Thyroid gland (tissue), 4 donors: ENCODE data around the gene PLA2G6. TPM values are rescaled to one million over a fixed set of nuclear protein-coding genes. Genes with fewer than 3 reads are reported as not detected.

ENCODE experiments used
- DNase-seq, 2 donors: peaks; one replicate each; pipeline ENCODE4 v3.0.0-alpha.2; 2019
- H3K27ac ChIP-seq, 3 donors: fragments of 200-600 bp; sonication (generic); 1 replicate in 2 of 3; 2 replicates in 1 of 3; pipeline ENCODE4 v1.5.1; 2016 to 2019; ENCODE audit warnings: mild to moderate bottlenecking in 1 of 3, moderate library complexity in 1 of 3
- H3K27me3 ChIP-seq: fragments of 200-600 bp; sonication (generic); one replicate; pipeline ENCODE4 v1.5.1; 2019
- H3K36me3 ChIP-seq, 2 donors: fragments of 200-600 bp; sonication (generic); one replicate each; pipeline ENCODE4 v1.5.1; 2016 to 2019
- H3K4me1 ChIP-seq, 2 donors: fragments of 200-600 bp; sonication (generic); one replicate each; pipeline ENCODE4 v1.5.1; 2017 to 2019
- H3K4me3 ChIP-seq, 3 donors: fragments of 200-600 bp; sonication (generic); replicated peaks in 1 of 3; 1 replicate in 2 of 3; 2 replicates in 1 of 3; pipeline ENCODE4 v1.5.1; 2016; ENCODE audit warnings: mild to moderate bottlenecking in 1 of 3
- H3K9me3 ChIP-seq: fragments of 200-600 bp; sonication (generic); one replicate; pipeline ENCODE4 v1.5.1; 2017
- POLR2A ChIP-seq, 2 donors: fragments of 450-650 bp; IDR thresholded peaks; one replicate each; pipeline ENCODE4 v1.6.1; 2017; ENCODE audit warnings: antibody characterized with exemption in 2 of 2, mild to moderate bottlenecking in 2 of 2, moderate library complexity in 1 of 2
- WGBS, 2 donors: methylation state at CpG; one replicate each; pipeline ENCODE4 v1.1.5; 2017; 5-methylcytosine and 5-hydroxymethylcytosine counted together
- intact Hi-C: fragments of 100-400 bp; cut with DNase I; formaldehyde crosslinking; loops from one replicate; pipeline ENCODE4 v1.15.1; 2023
- total RNA-seq, 4 donors: library from RNA; depleted of rRNA; stranded (reverse); fragments of >200 nt; gene quantifications; one replicate each; pipeline ENCODE4 v1.2.3, GENCODE V29; 2016
- TF ChIP-seq, protein P1 (sequence below), 6 experiments: fragments of 200-600 bp in 3 of 6; fragments of 450-650 bp in 3 of 6; sonication (generic) in 3 of 6; IDR thresholded peaks; one replicate each; pipeline ENCODE4 v1.5.1; 2016 to 2019; ENCODE audit warnings: antibody characterized with exemption in 6 of 6, mild to moderate bottlenecking in 2 of 6, inconsistent platforms in 1 of 6, moderate library complexity in 1 of 6

Gene PLA2G6
- total RNA-seq, 4 donors from 2014 or later = 106 to 122 (median 112) TPM

- DNase-seq = no peak
- Histone ChIP-seq H3K27me3 (no peaks in the 10 kb centered on the region), H3K4me1 (no peaks in the 10 kb centered on the region), H3K27ac (no peak overlapping the region), H3K4me3 (no peak overlapping the region), H3K36me3 (peaks cover 62% of the 10 kb centered on the region in 2 donors), H3K9me3 (no peaks in the 10 kb centered on the region)
- 95 to 96% methylated on average over 24 to 25 of the region's 25 CpGs for WGBS, 2 donors
- intact Hi-C loops = no loop called here
- TF ChIP-seq, protein P1, sequence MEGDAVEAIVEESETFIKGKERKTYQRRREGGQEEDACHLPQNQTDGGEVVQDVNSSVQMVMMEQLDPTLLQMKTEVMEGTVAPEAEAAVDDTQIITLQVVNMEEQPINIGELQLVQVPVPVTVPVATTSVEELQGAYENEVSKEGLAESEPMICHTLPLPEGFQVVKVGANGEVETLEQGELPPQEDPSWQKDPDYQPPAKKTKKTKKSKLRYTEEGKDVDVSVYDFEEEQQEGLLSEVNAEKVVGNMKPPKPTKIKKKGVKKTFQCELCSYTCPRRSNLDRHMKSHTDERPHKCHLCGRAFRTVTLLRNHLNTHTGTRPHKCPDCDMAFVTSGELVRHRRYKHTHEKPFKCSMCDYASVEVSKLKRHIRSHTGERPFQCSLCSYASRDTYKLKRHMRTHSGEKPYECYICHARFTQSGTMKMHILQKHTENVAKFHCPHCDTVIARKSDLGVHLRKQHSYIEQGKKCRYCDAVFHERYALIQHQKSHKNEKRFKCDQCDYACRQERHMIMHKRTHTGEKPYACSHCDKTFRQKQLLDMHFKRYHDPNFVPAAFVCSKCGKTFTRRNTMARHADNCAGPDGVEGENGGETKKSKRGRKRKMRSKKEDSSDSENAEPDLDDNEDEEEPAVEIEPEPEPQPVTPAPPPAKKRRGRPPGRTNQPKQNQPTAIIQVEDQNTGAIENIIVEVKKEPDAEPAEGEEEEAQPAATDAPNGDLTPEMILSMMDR (IDR thresholded peaks at IDR 0.05) = no peak
- no peak for TF ChIP-seq POLR2A (IDR thresholded peaks at IDR 0.05)
These were observed 109.1 kb downstream of the PLA2G6 start for GRCh38 chr22:38072322-38073149.

GRCh38 chr22:38071421-38072321, 110.0 kb downstream of the PLA2G6 start:
- Histone ChIP-seq H3K27ac (no peak overlapping the region), H3K4me1 (no peaks in the 10 kb centered on the region), H3K36me3 (peaks cover 63 to 65% of the 10 kb centered on the region in 2 donors), H3K4me3 (no peak overlapping the region), H3K9me3 (no peaks in the 10 kb centered on the region), H3K27me3 (no peaks in the 10 kb centered on the region)
- no peak for TF ChIP-seq POLR2A (IDR thresholded peaks at IDR 0.05)
- TF ChIP-seq, protein P1 (IDR thresholded peaks at IDR 0.05) = no peak
- WGBS, 2 donors = 93 to 97% methylated on average over 13 to 20 of the region's 22 CpGs
- intact Hi-C loops = no loop called here
- DNase-seq = no peak

GRCh38 chr22:38070250-38070921, 111.2 kb downstream of the PLA2G6 start:
- intact Hi-C loops = no loop called here
- Histone ChIP-seq H3K27me3 (no peaks in the 10 kb centered on the region), H3K27ac (peak overlapping the region in 2 of 3 donors; percentile 18 to 53), H3K4me1 (no peaks in the 10 kb centered on the region), H3K36me3 (peaks cover 75 to 76% of the 10 kb centered on the region in 2 donors), H3K9me3 (no peaks in the 10 kb centered on the region), H3K4me3 (no peak overlapping the region)
- TF ChIP-seq, protein P1 (IDR thresholded peaks at IDR 0.05) = no peak
- TF ChIP-seq POLR2A (IDR thresholded peaks at IDR 0.05) = no peak
- WGBS, 2 donors = 90 to 95% methylated on average over 11 of the region's 11 CpGs
- no peak for DNase-seq

GRCh38 chr22:38069372-38070249, 112.0 kb downstream of the PLA2G6 start:
- peak overlapping the region; percentile 26 to 53 (median 49) for H3K27ac ChIP-seq
- WGBS, 2 donors = 65 to 79% methylated on average over 16 of the region's 21 CpGs
- H3K4me1 ChIP-seq = no peaks in the 10 kb centered on the region
- intact Hi-C loops = no loop called here
- no peaks in the 10 kb centered on the region for H3K9me3 ChIP-seq
- H3K27me3 ChIP-seq = no peaks in the 10 kb centered on the region
- no peak overlapping the region for H3K4me3 ChIP-seq
- peaks cover 76% of the 10 kb centered on the region in 2 donors for H3K36me3 ChIP-seq
- DNase-seq = peak in 1 of 2 donors; percentile 13
- no peak for TF ChIP-seq POLR2A (IDR thresholded peaks at IDR 0.05)
- TF ChIP-seq, protein P1 (IDR thresholded peaks at IDR 0.05) = peak in 1 of 6 experiments; percentile 30
